OCI-LY1 (cell line): Measurements from ENCODE around the gene MCEMP1.

Source experiments
- CTCF ChIP-seq: fragments of 200-600 bp; sonication (generic), shearing (Covaris generic); IDR thresholded peaks from 2 replicates; pipeline ENCODE4 v1.5.1; 2017; ENCODE audit warnings: mild to moderate bottlenecking, antibody characterized with exemption, low read length, moderate library complexity, mixed read lengths
- EZH2 ChIP-seq: fragments of 200-600 bp; sonication (generic), shearing (Covaris generic); IDR thresholded peaks from 2 replicates; pipeline ENCODE4 v1.8.0; 2017; ENCODE audit warnings: borderline replicate concordance, mixed run types, mild to moderate bottlenecking, antibody characterized with exemption, low read length, moderate library complexity, mixed read lengths

GRCh38 chr19:7706188-7706954, 29.5 kb downstream of the MCEMP1 start:
- TF ChIP-seq CTCF (no peak), EZH2 (no peak)
